Caco-2 (cell line): Measurements from ENCODE around the gene CD302. TPM values are rescaled to one million over a fixed set of nuclear protein-coding genes. Genes with fewer than 3 reads are reported as not detected.
"Not testable (repeated sequence)": the region's sequence is repeated elsewhere in the genome, so short reads cannot be mapped to it uniquely, and the experiment has no call there.

Source experiments
- BruUV-seq: library from RNA; stranded (reverse); fragments of 400-500 nt; replicated peaks from 2 replicates; lab custom pipeline; 2021; lab: Mats Ljungman, UMichigan
- CTCF ChIA-PET: fragments of 300-600 bp; sonication (Branson Sonifier 250); formaldehyde crosslinking; loops from one replicate; lab custom pipeline; 2022; ENCODE audit warnings: antibody characterized with exemption; lab: Charles Lee
- POLR2A ChIA-PET: fragments of 300-600 bp; sonication (Branson Sonifier 250); formaldehyde crosslinking; loops from one replicate; lab custom pipeline; 2022; ENCODE audit warnings: antibody characterized with exemption; lab: Charles Lee
- DNase-seq, 2 experiments: peaks; one replicate each; pipeline versions ENCODE4 v3.0.0 to v3.0.0-alpha.2; 2020 to 2022
- H3K27me3 ChIP-seq: replicated peaks from 2 replicates; pipeline ENCODE4 v1.6.0; 2011; ENCODE audit warnings: low read length; ENCODE audit not compliant: control insufficient read depth, insufficient read depth
- H3K36me3 ChIP-seq: 2 replicates; pipeline ENCODE4 v1.5.1; 2011; ENCODE audit warnings: low read length; ENCODE audit not compliant: control insufficient read depth, insufficient read depth
- H3K4me1 ChIP-seq: fragments of 250-450 bp; sonication (Bioruptor Pico); 2 replicates; pipeline ENCODE4 v1.5.1; 2020; ENCODE audit warnings: mild to moderate bottlenecking
- H3K4me3 ChIP-seq: 2 replicates; pipeline ENCODE4 v1.5.1; 2011; ENCODE audit warnings: low read depth, mild to moderate bottlenecking, control low read depth, low read length
- H3K9me3 ChIP-seq: fragments of 250-450 bp; sonication (Bioruptor Pico); 2 replicates; pipeline ENCODE4 v1.5.1; 2020; ENCODE audit warnings: mild to moderate bottlenecking, moderate library complexity
- H3K27ac Mint-ChIP-seq: one replicate; pipeline ENCODE4 v1.8.0; 2022; ENCODE audit warnings: mixed read lengths; ENCODE audit not compliant: unreplicated experiment
- H3K27me3 Mint-ChIP-seq: one replicate; pipeline ENCODE4 v1.8.0; 2022; ENCODE audit warnings: mixed read lengths; ENCODE audit not compliant: insufficient read depth, unreplicated experiment
- H3K36me3 Mint-ChIP-seq: one replicate; pipeline ENCODE4 v1.8.0; 2022; ENCODE audit warnings: mild to moderate bottlenecking, mixed read lengths; ENCODE audit not compliant: insufficient read depth, unreplicated experiment
- H3K4me1 Mint-ChIP-seq: one replicate; pipeline ENCODE4 v1.8.0; 2022; ENCODE audit warnings: low read depth, mixed read lengths; ENCODE audit not compliant: unreplicated experiment
- H3K4me3 Mint-ChIP-seq: one replicate; pipeline ENCODE4 v1.8.0; 2022; ENCODE audit warnings: mild to moderate bottlenecking, moderate library complexity, mixed read lengths; ENCODE audit not compliant: unreplicated experiment
- H3K9me3 Mint-ChIP-seq: one replicate; pipeline ENCODE4 v1.8.0; 2022; ENCODE audit warnings: mixed read lengths; ENCODE audit not compliant: unreplicated experiment
- CTCF ChIP-seq, 2 experiments: fragments of 200-600 bp in 1 of 2; IDR thresholded peaks; 1 replicate in 1 of 2; 2 replicates in 1 of 2; pipeline versions ENCODE4 v1.5.1 to v1.8.0; 2011 to 2022; ENCODE audit warnings: antibody characterized with exemption in 1 of 2, control low read depth in 1 of 2, inconsistent platforms in 1 of 2, low read depth in 1 of 2, low read length in 1 of 2, mild to moderate bottlenecking in 1 of 2, moderate library complexity in 1 of 2; ENCODE audit not compliant: insufficient read depth in 1 of 2, severe bottlenecking in 1 of 2, unreplicated experiment in 1 of 2
- intact Hi-C: fragments of 100-400 bp; cut with micrococcal nuclease; formaldehyde crosslinking; loops from one replicate; pipeline ENCODE4 v1.10.0; 2022; ENCODE audit not compliant: unreplicated experiment
- total RNA-seq: library from RNA; stranded (reverse); gene quantifications from 2 replicates; pipeline ENCODE4 v1.2.3, GENCODE V29; 2022

The CD302 gene
- total RNA-seq, 1 experiment from 2014 or later, result 7.5 TPM

GRCh38 chr2:159828738-159829137, 30.7 kb upstream of the CD302 start:
- Mint-ChIP-seq H3K27ac (no peak overlapping the region), H3K9me3 (no peaks in the 10 kb centered on the region), H3K36me3 (no peaks in the 10 kb centered on the region), H3K4me1 (no peaks in the 10 kb centered on the region), H3K27me3 (no peaks in the 10 kb centered on the region), H3K4me3 (no peak overlapping the region)
- 0 out of 2 replicates have a peak, but pooled peaks cover 3% of the 10 kb centered on the region for H3K9me3 ChIP-seq
- ChIA-PET CTCF (no interaction called here), POLR2A (no interaction called here)
- DNase-seq, result no peak
- no peak for TF ChIP-seq CTCF (IDR thresholded peaks at IDR 0.05; ENCODE audit: insufficient read depth in 1 of 2, low read depth in 1 of 2, low read length in 1 of 2, severe bottlenecking in 1 of 2, unreplicated experiment in 1 of 2)
- no peaks in the 10 kb centered on the region for H3K4me1 ChIP-seq
- no peaks in the 10 kb centered on the region for H3K27me3 ChIP-seq
- no peak overlapping the region for H3K4me3 ChIP-seq
- no TSS peak for BruUV-seq
- H3K36me3 ChIP-seq, result no peaks in the 10 kb centered on the region
- intact Hi-C loops, result no loop called here

GRCh38 chr2:159822478-159822833, 24.4 kb upstream of the CD302 start:
- H3K9me3 ChIP-seq, H3K36me3 Mint-ChIP-seq, DNase-seq, H3K27me3 ChIP-seq, H3K4me3 ChIP-seq, POLR2A ChIA-PET, H3K4me1 Mint-ChIP-seq, BruUV-seq, intact Hi-C loops, H3K9me3 Mint-ChIP-seq, H3K27me3 Mint-ChIP-seq, H3K36me3 ChIP-seq: not testable (repeated sequence)
- Mint-ChIP-seq H3K4me3 (peak overlapping the region; percentile 31), H3K27ac (peak overlapping the region; percentile 11)
- CTCF ChIA-PET, result interaction anchor here (1.3 to 1.7 kb wide), 2 partner anchors 99 to 145 kb away, joined by 3 to 7 read pairs; no protein-coding TSS in a partner anchor
- H3K4me1 ChIP-seq, result peaks cover 10% of the 10 kb centered on the region; the same call in 1 of the 2 replicates

GRCh38 chr2:159821775-159822477, 23.9 kb upstream of the CD302 start:
- Mint-ChIP-seq H3K27ac (peak overlapping the region; percentile 11), H3K4me3 (peak overlapping the region; percentile 31)
- H3K4me1 ChIP-seq, result peaks cover 10% of the 10 kb centered on the region; the same call in 1 of the 2 replicates
- POLR2A ChIA-PET, H3K9me3 Mint-ChIP-seq, H3K27me3 ChIP-seq, H3K4me1 Mint-ChIP-seq, H3K36me3 Mint-ChIP-seq, H3K4me3 ChIP-seq, H3K27me3 Mint-ChIP-seq, BruUV-seq, intact Hi-C loops, H3K9me3 ChIP-seq, H3K36me3 ChIP-seq: not testable (repeated sequence)
- peak; percentile 53 to 62 for DNase-seq
- CTCF ChIA-PET, result interaction anchor here (1.3 to 1.7 kb wide), 2 partner anchors 100 to 146 kb away, joined by 3 to 7 read pairs; no protein-coding TSS in a partner anchor

- no peak overlapping the region for H3K4me3 Mint-ChIP-seq
- Histone ChIP-seq H3K27me3 (no peaks in the 10 kb centered on the region), H3K4me1 (peaks cover 10% of the 10 kb centered on the region; the same call in 1 of the 2 replicates), H3K36me3 (no peaks in the 10 kb centered on the region), H3K9me3 (no peaks in the 10 kb centered on the region), H3K4me3 (no peak overlapping the region)
- H3K36me3 Mint-ChIP-seq, result no peaks in the 10 kb centered on the region
- ChIA-PET CTCF (no interaction called here), POLR2A (no interaction called here)
- intact Hi-C loops, result no loop called here
- H3K27ac Mint-ChIP-seq, result no peak overlapping the region
- H3K9me3 Mint-ChIP-seq, result no peaks in the 10 kb centered on the region
- TF ChIP-seq CTCF (IDR thresholded peaks at IDR 0.05; ENCODE audit: insufficient read depth in 1 of 2, low read depth in 1 of 2, low read length in 1 of 2, severe bottlenecking in 1 of 2, unreplicated experiment in 1 of 2), result no peak
- no peak for DNase-seq
- BruUV-seq, result no TSS peak
- no peaks in the 10 kb centered on the region for H3K4me1 Mint-ChIP-seq
- no peaks in the 10 kb centered on the region for H3K27me3 Mint-ChIP-seq
Observed at GRCh38 chr2:159818940-159819339, 20.9 kb upstream of the CD302 start.
